K562 (cell line): ENCODE results near the gene ALOX12B.

Experiments used
- CEBPB ChIP-seq: fragments of 450-650 bp; IDR thresholded peaks from 2 replicates; pipeline ENCODE4 v1.6.1; 2016; ENCODE audit warnings: missing genetic modification characterization, missing compliant biosample characterization
- CTCF ChIP-seq, 3 experiments: IDR thresholded peaks in 2 of 3; conservative IDR thresholded peaks in 1 of 3; 2 replicates each; pipeline ENCODE4 v1.5.1; 2011 to 2012; ENCODE audit warnings: low read length in 3 of 3, mild to moderate bottlenecking in 3 of 3, control low read depth in 2 of 3, improper control_type of control experiment in 1 of 3, inconsistent platforms in 1 of 3, low read depth in 1 of 3, mixed read lengths in 1 of 3, moderate library complexity in 1 of 3; ENCODE audit not compliant: insufficient read depth in 2 of 3
- HDAC2 ChIP-seq: fragments of 450-650 bp; IDR thresholded peaks from 2 replicates; pipeline ENCODE4 v1.6.1; 2016; ENCODE audit warnings: mild to moderate bottlenecking
- MBD1 ChIP-seq: fragments of 250-450 bp; sonication (Bioruptor Pico); IDR thresholded peaks from 2 replicates; pipeline ENCODE4 v1.8.0; 2022; ENCODE audit warnings: inconsistent platforms
- MXI1 ChIP-seq: IDR thresholded peaks from 2 replicates; pipeline ENCODE4 v1.6.1; 2011; ENCODE audit warnings: low read depth, mild to moderate bottlenecking, improper control_type of control experiment, low read length
- NR3C1 ChIP-seq: sonication (generic); formaldehyde crosslinking; IDR thresholded peaks from 2 replicates; pipeline ENCODE4 v1.8.1; 2022; ENCODE audit warnings: missing genetic modification reagents
- PATZ1 ChIP-seq: fragments of 250-450 bp; sonication (Bioruptor Pico); IDR thresholded peaks from 2 replicates; pipeline ENCODE4 v1.5.0; 2020; ENCODE audit warnings: mild to moderate bottlenecking, borderline replicate concordance
- REST ChIP-seq, 2 experiments: fragments of 450-650 bp; formaldehyde crosslinking in 1 of 2; IDR thresholded peaks; 2 replicates each; pipeline versions ENCODE4 v1.4.0 to v1.6.1; 2014 to 2020; ENCODE audit warnings: mild to moderate bottlenecking in 2 of 2, borderline replicate concordance in 1 of 2, low read depth in 1 of 2
- RFX5 ChIP-seq: IDR thresholded peaks from 2 replicates; pipeline ENCODE4 v1.6.1; 2011; ENCODE audit warnings: low read depth, mild to moderate bottlenecking, improper control_type of control experiment, low read length
- SP1 ChIP-seq: sonication (generic); formaldehyde crosslinking; IDR thresholded peaks from 2 replicates; pipeline ENCODE4 v1.8.1; 2022; ENCODE audit warnings: mild to moderate bottlenecking, missing genetic modification reagents
- ZFP36 ChIP-seq: fragments of 150-350 bp; IDR thresholded peaks from 2 replicates; pipeline ENCODE4 v1.6.1; 2018; ENCODE audit warnings: low read length, low read depth; ENCODE audit not compliant: partially characterized antibody

- TF ChIP-seq PATZ1 (CRISPR knock-in tag) (no peak), NR3C1 (no peak), CTCF (IDR thresholded peaks at IDR 0.05 in 2 of 3, conservative IDR thresholded peaks at IDR 0.05 in 1 of 3; ENCODE audit: insufficient read depth in 2 of 3, low read depth in 1 of 3, low read length in 3 of 3) (no peak), MXI1 (no peak), RFX5 (no peak), HDAC2 (no peak), MBD1 (CRISPR knock-in tag) (no peak), ZFP36 (no peak), CEBPB (no peak), SP1 (CRISPR knock-in tag) (no peak), REST (IDR thresholded peaks at IDR 0.05; ENCODE audit: borderline replicate concordance) (no peak), REST (CRISPR knock-in tag; IDR thresholded peaks at IDR 0.05; ENCODE audit: low read depth) (no peak)
These were observed 13.2 kb upstream of the ALOX12B start for GRCh38 chr17:8100763-8101162.
